COLO668 (cell line): ENCODE data around the gene GUCA2B.

Source experiments
- DNase-seq: peaks from one replicate; lab custom pipeline; 2025; ENCODE audit not compliant: unreplicated experiment; lab: John Stamatoyannopoulos, UW

The GUCA2B gene

GRCh38 chr1:42142894-42143675 is 10.1 kb upstream of the GUCA2B start:
- peak; percentile 36 for DNase-seq

GRCh38 chr1:42143896-42144710 is 9.1 kb upstream of the GUCA2B start:
- no peak for DNase-seq

GRCh38 chr1:42144711-42145388 is 8.4 kb upstream of the GUCA2B start:
- no peak for DNase-seq

GRCh38 chr1:42145389-42145716 is 7.9 kb upstream of the GUCA2B start:
- no peak for DNase-seq

- no peak for DNase-seq
Observed at GRCh38 chr1:42145764-42146625, 7.2 kb upstream of the GUCA2B start.

- DNase-seq: peak; percentile 94
Observed at GRCh38 chr1:42146626-42147320, 6.4 kb upstream of the GUCA2B start.

GRCh38 chr1:42148166-42148565 is 5.0 kb upstream of the GUCA2B start:
- DNase-seq: no peak

- DNase-seq: no peak
Observed at GRCh38 chr1:42150651-42151050, 2.6 kb upstream of the GUCA2B start.

GRCh38 chr1:42152119-42152518 is 1.1 kb upstream of the GUCA2B start:
- no peak for DNase-seq

GRCh38 chr1:42153624-42154023 is 414 bp downstream of the GUCA2B start:
- no peak for DNase-seq

GRCh38 chr1:42154685-42155084 is 1.5 kb downstream of the GUCA2B start:
- no peak for DNase-seq

GRCh38 chr1:42155362-42155761 is 2.2 kb downstream of the GUCA2B start:
- no peak for DNase-seq

- peak; percentile 50 for DNase-seq
Observed at GRCh38 chr1:42157667-42158066, 4.5 kb downstream of the GUCA2B start.

- DNase-seq: no peak
Observed at GRCh38 chr1:42158189-42158588, 5.0 kb downstream of the GUCA2B start.

- no peak for DNase-seq
Observed at GRCh38 chr1:42162181-42162580, 9.0 kb downstream of the GUCA2B start.

- DNase-seq: no peak
Observed at GRCh38 chr1:42163114-42163513, 9.9 kb downstream of the GUCA2B start.

- no peak for DNase-seq
Observed at GRCh38 chr1:42163536-42164503, 10.6 kb downstream of the GUCA2B start.

GRCh38 chr1:42164551-42165420 is 11.6 kb downstream of the GUCA2B start, which contains the start of gene GUCA2A:
Gene GUCA2A (minus strand): TSS chr1:42164745. CDS start chr1:42164712, 33 bp downstream.
- no peak for DNase-seq
